Activated T-cell treated with anti-CD3 and anti-CD28 coated beads, Interleukin-2, amount 50 U/mL, for 72 hours (primary cell): ENCODE measurements around the gene PRMT5. TPM values are rescaled to one million over a fixed set of nuclear protein-coding genes. Genes with fewer than 3 reads are reported as not detected.
A peak's percentile ranks its signal among the peaks of the same experiment; 100 is the strongest.

Experiments
- ATAC-seq, 2 donors: fragments of 150-1000 bp; cut with Tn5 transposase; replicated peaks in 1 of 2; 2 replicates each; pipeline ENCODE4 v1.10.0; 2021; ENCODE audit warnings: moderate library complexity in 2 of 2, mild to moderate bottlenecking in 1 of 2
- DNase-seq, 2 donors: peaks; one replicate each; pipeline ENCODE4 v3.0.0; 2021 to 2022; ENCODE audit warnings: mixed read lengths in 1 of 2
- H3K27ac Mint-ChIP-seq: one replicate; pipeline ENCODE4 v1.8.0; 2022; ENCODE audit warnings: mild to moderate bottlenecking, moderate library complexity, mixed read lengths
- H3K27me3 Mint-ChIP-seq: one replicate; pipeline ENCODE4 v1.8.0; 2022; ENCODE audit warnings: low read depth, mixed read lengths
- H3K36me3 Mint-ChIP-seq, 2 donors: one replicate each; pipeline ENCODE4 v1.8.0; 2022; ENCODE audit warnings: mixed read lengths in 2 of 2, mild to moderate bottlenecking in 1 of 2; ENCODE audit not compliant: insufficient read depth in 2 of 2
- H3K4me1 Mint-ChIP-seq: one replicate; pipeline ENCODE4 v1.8.0; 2022; ENCODE audit warnings: low read depth, mixed read lengths
- H3K4me3 Mint-ChIP-seq, 2 donors: one replicate each; pipeline ENCODE4 v1.8.0; 2022; ENCODE audit warnings: mild to moderate bottlenecking in 2 of 2, mixed read lengths in 2 of 2, moderate library complexity in 2 of 2
- H3K9me3 Mint-ChIP-seq, 2 donors: one replicate each; pipeline ENCODE4 v1.8.0; 2022; ENCODE audit warnings: mixed read lengths in 2 of 2
- total RNA-seq, 2 donors: library from RNA; stranded (reverse); gene quantifications; one replicate each; pipeline ENCODE4 v1.2.3, GENCODE V29; 2022

The PRMT5 gene
- total RNA-seq, 2 donors from 2014 or later = 55.0 to 79.2 TPM

- no peak overlapping the region for H3K27ac Mint-ChIP-seq
- no peaks in the 10 kb centered on the region for H3K9me3 Mint-ChIP-seq
- peak; percentile 55 to 67 for ATAC-seq
Measured at GRCh38 chr14:22900081-22900799, 28.9 kb downstream of the PRMT5 start.

GRCh38 chr14:22898302-22899090 lies 30.7 kb downstream of the PRMT5 start:
- ATAC-seq (peak; percentile 97), DNase-seq (peak in 1 of 2 donors; percentile 41)
- Mint-ChIP-seq H3K27ac (peak overlapping the region; percentile 3), H3K4me3 (no peak overlapping the region), H3K4me1 (peaks cover 20% of the 10 kb centered on the region), H3K9me3 (no peaks in the 10 kb centered on the region), H3K27me3 (no peaks in the 10 kb centered on the region), H3K36me3 (peaks cover 0 to 12% of the 10 kb centered on the region in 2 donors)

More at GRCh38 chr14:22900081-22900799, 28.9 kb downstream of the PRMT5 start:
- H3K27me3 Mint-ChIP-seq = no peaks in the 10 kb centered on the region
- peaks cover 3 to 18% of the 10 kb centered on the region in 2 donors for H3K36me3 Mint-ChIP-seq
- H3K4me1 Mint-ChIP-seq = peaks cover 20% of the 10 kb centered on the region
- no peak overlapping the region for H3K4me3 Mint-ChIP-seq
- DNase-seq = peak; percentile 49 to 55

GRCh38 chr14:22897357-22897756 lies 31.8 kb downstream of the PRMT5 start:
- Mint-ChIP-seq H3K9me3 (no peaks in the 10 kb centered on the region), H3K27me3 (no peaks in the 10 kb centered on the region), H3K4me3 (no peak overlapping the region), H3K4me1 (peaks cover 20% of the 10 kb centered on the region), H3K36me3 (peaks cover 0 to 10% of the 10 kb centered on the region in 2 donors), H3K27ac (no peak overlapping the region)
- ATAC-seq (no peak), DNase-seq (no peak)

- Mint-ChIP-seq H3K4me3 (no peak overlapping the region), H3K36me3 (peaks cover 0 to 5% of the 10 kb centered on the region in 2 donors), H3K4me1 (peaks cover 20% of the 10 kb centered on the region), H3K9me3 (no peaks in the 10 kb centered on the region), H3K27ac (no peak overlapping the region), H3K27me3 (no peaks in the 10 kb centered on the region)
- DNase-seq (no peak), ATAC-seq (no peak)
Measured at GRCh38 chr14:22896760-22897159, 32.4 kb downstream of the PRMT5 start.

GRCh38 chr14:22896356-22896755 lies 32.8 kb downstream of the PRMT5 start:
- H3K27ac Mint-ChIP-seq = no peak overlapping the region
- H3K27me3 Mint-ChIP-seq = no peaks in the 10 kb centered on the region
- H3K9me3 Mint-ChIP-seq = no peaks in the 10 kb centered on the region
- DNase-seq (no peak), ATAC-seq (no peak)
- H3K4me1 Mint-ChIP-seq = peaks cover 20% of the 10 kb centered on the region
- peaks cover 0 to 3% of the 10 kb centered on the region in 2 donors for H3K36me3 Mint-ChIP-seq
- H3K4me3 Mint-ChIP-seq = no peak overlapping the region

GRCh38 chr14:22895402-22895801 lies 33.8 kb downstream of the PRMT5 start:
- Mint-ChIP-seq H3K4me3 (no peak overlapping the region), H3K27me3 (no peaks in the 10 kb centered on the region), H3K9me3 (no peaks in the 10 kb centered on the region), H3K36me3 (no peaks in the 10 kb centered on the region), H3K27ac (no peak overlapping the region), H3K4me1 (peaks cover 20% of the 10 kb centered on the region)
- no peak for ATAC-seq
- DNase-seq = no peak

- Mint-ChIP-seq H3K9me3 (no peaks in the 10 kb centered on the region), H3K27ac (no peak overlapping the region), H3K4me3 (no peak overlapping the region), H3K27me3 (no peaks in the 10 kb centered on the region), H3K4me1 (peaks cover 21% of the 10 kb centered on the region), H3K36me3 (no peaks in the 10 kb centered on the region)
- DNase-seq (no peak), ATAC-seq (no peak)
Measured at GRCh38 chr14:22893706-22894105, 35.5 kb downstream of the PRMT5 start.

- no peak for ATAC-seq
- Mint-ChIP-seq H3K9me3 (no peaks in the 10 kb centered on the region), H3K27me3 (no peaks in the 10 kb centered on the region), H3K4me3 (no peak overlapping the region), H3K36me3 (no peaks in the 10 kb centered on the region), H3K4me1 (peaks cover 24% of the 10 kb centered on the region), H3K27ac (no peak overlapping the region)
- DNase-seq = no peak
Measured at GRCh38 chr14:22892488-22892887, 36.7 kb downstream of the PRMT5 start.

- no peaks in the 10 kb centered on the region for H3K9me3 Mint-ChIP-seq
- no peak overlapping the region for H3K27ac Mint-ChIP-seq
- H3K27me3 Mint-ChIP-seq = no peaks in the 10 kb centered on the region
- no peak overlapping the region for H3K4me3 Mint-ChIP-seq
- ATAC-seq (no peak), DNase-seq (no peak)
- H3K4me1 Mint-ChIP-seq = peaks cover 35% of the 10 kb centered on the region
- H3K36me3 Mint-ChIP-seq = no peaks in the 10 kb centered on the region
Measured at GRCh38 chr14:22890416-22890815, 38.8 kb downstream of the PRMT5 start.

- no peak for DNase-seq
- ATAC-seq = no peak
- H3K4me1 Mint-ChIP-seq = peaks cover 35% of the 10 kb centered on the region
- H3K9me3 Mint-ChIP-seq = no peaks in the 10 kb centered on the region
- peak overlapping the region; percentile 6 to 94 for H3K4me3 Mint-ChIP-seq
- H3K27me3 Mint-ChIP-seq = no peaks in the 10 kb centered on the region
- no peaks in the 10 kb centered on the region for H3K36me3 Mint-ChIP-seq
- no peak overlapping the region for H3K27ac Mint-ChIP-seq
Measured at GRCh38 chr14:22888662-22889061, 40.5 kb downstream of the PRMT5 start.

GRCh38 chr14:22887990-22888378 lies 41.2 kb downstream of the PRMT5 start:
- ATAC-seq = peak; percentile 14 to 18
- Mint-ChIP-seq H3K27me3 (no peaks in the 10 kb centered on the region), H3K4me1 (peaks cover 40% of the 10 kb centered on the region), H3K9me3 (no peaks in the 10 kb centered on the region), H3K36me3 (no peaks in the 10 kb centered on the region), H3K4me3 (peak overlapping the region; percentile 84 to 94), H3K27ac (peak overlapping the region; percentile 92)
- DNase-seq = peak; percentile 48 to 70

- peak overlapping the region; percentile 92 for H3K27ac Mint-ChIP-seq
- peak overlapping the region; percentile 84 to 94 for H3K4me3 Mint-ChIP-seq
- ATAC-seq (peak; percentile 41 to 47), DNase-seq (peak; percentile 39 to 43)
- H3K9me3 Mint-ChIP-seq = no peaks in the 10 kb centered on the region
- peaks cover 40% of the 10 kb centered on the region for H3K4me1 Mint-ChIP-seq
- H3K36me3 Mint-ChIP-seq = no peaks in the 10 kb centered on the region
- H3K27me3 Mint-ChIP-seq = no peaks in the 10 kb centered on the region
Measured at GRCh38 chr14:22887260-22887989, 41.8 kb downstream of the PRMT5 start.
